Spleen (tissue), 11 donors: ENCODE measurements around the gene PAGE2. TPM values are rescaled to one million over a fixed set of nuclear protein-coding genes. Genes with fewer than 3 reads are reported as not detected.

ENCODE experiments used
- DNase-seq: peaks from one replicate; pipeline ENCODE4 v3.0.0-alpha.2; 2020
- H3K27ac ChIP-seq, 8 donors: fragments of 200-600 bp; sonication (generic) in 7 of 8; 1 replicate in 4 of 8; 2 replicates in 4 of 8; pipeline versions ENCODE4 v1.5.0 to v1.8.0; 2016 to 2021; ENCODE audit warnings: inconsistent platforms in 4 of 8, mild to moderate bottlenecking in 4 of 8, moderate library complexity in 1 of 8
- H3K27me3 ChIP-seq, 7 donors: fragments of 200-600 bp; sonication (generic) in 6 of 7; replicated peaks in 1 of 7; 1 replicate in 4 of 7; 2 replicates in 3 of 7; pipeline versions ENCODE4 v1.5.0 to v1.8.0; 2016 to 2021; ENCODE audit warnings: inconsistent platforms in 3 of 7, mild to moderate bottlenecking in 1 of 7
- H3K36me3 ChIP-seq, 6 donors: fragments of 200-600 bp; sonication (generic) in 5 of 6; 1 replicate in 4 of 6; 2 replicates in 2 of 6; pipeline versions ENCODE4 v1.5.0 to v1.8.0; 2016 to 2021; ENCODE audit warnings: inconsistent platforms in 2 of 6
- H3K4me1 ChIP-seq, 6 donors: fragments of 200-600 bp; sonication (generic) in 5 of 6; 1 replicate in 3 of 6; 2 replicates in 3 of 6; pipeline versions ENCODE4 v1.5.0 to v1.8.0; 2016 to 2021; ENCODE audit warnings: inconsistent platforms in 3 of 6
- H3K4me3 ChIP-seq, 8 donors: fragments of 200-600 bp; sonication (generic) in 7 of 8; 1 replicate in 4 of 8; 2 replicates in 4 of 8; pipeline versions ENCODE4 v1.5.0 to v1.8.0; 2016 to 2021; ENCODE audit warnings: inconsistent platforms in 4 of 8, mild to moderate bottlenecking in 4 of 8, moderate library complexity in 2 of 8
- H3K9me3 ChIP-seq, 8 donors: fragments of 200-600 bp; sonication (generic) in 7 of 8; 1 replicate in 4 of 8; 2 replicates in 4 of 8; pipeline versions ENCODE4 v1.5.0 to v1.8.0; 2016 to 2021; ENCODE audit warnings: inconsistent platforms in 4 of 8
- CTCF ChIP-seq, 11 experiments: fragments of 200-600 bp in 7 of 11; fragments of 450-650 bp in 4 of 11; sonication (generic) in 4 of 11; IDR thresholded peaks in 8 of 11; conservative IDR thresholded peaks in 3 of 11; 1 replicate in 7 of 11; 2 replicates in 4 of 11; pipeline versions ENCODE4 v1.4.0 to v1.8.0; 2016 to 2021; ENCODE audit warnings: antibody characterized with exemption in 11 of 11, inconsistent platforms in 4 of 11, mild to moderate bottlenecking in 1 of 11
- POLR2A ChIP-seq, 3 donors: fragments of 450-650 bp; IDR thresholded peaks; one replicate each; pipeline ENCODE4 v1.5.1; 2017; ENCODE audit warnings: antibody characterized with exemption in 3 of 3, mild to moderate bottlenecking in 1 of 3
- POLR2AphosphoS5 ChIP-seq, 3 donors: sonication (generic); formaldehyde crosslinking; IDR thresholded peaks; one replicate each; pipeline ENCODE4 v1.5.1; 2017; ENCODE audit warnings: antibody characterized with exemption in 3 of 3
- WGBS, 5 donors: extraction: QIAGEN DNeasy Blood & Tissue Kit in 3 of 5; methylation state at CpG; one replicate each; pipeline versions ENCODE4 v1.1.5 to v1.1.7; 2013 to 2018; 5-methylcytosine and 5-hydroxymethylcytosine counted together
- intact Hi-C: fragments of 100-400 bp; cut with DNase I; formaldehyde crosslinking; loops from one replicate; pipeline ENCODE4 v1.15.0; 2023; ENCODE audit warnings: low total_unique reads
- polyA plus RNA-seq, 3 donors: library from polyadenylated mRNA; stranded (reverse); fragments of 200-250 nt; gene quantifications; one replicate each; pipeline ENCODE4 v1.2.1, GENCODE V29; 2013
- total RNA-seq, 7 donors: library from RNA; depleted of rRNA in 3 of 7; stranded (reverse); fragments of >200 nt in 3 of 7; fragmentation: NEBNext Ultra II Directional in 4 of 7; extraction: Animal tissue kit (Norgen Biotek cat#: 25700) in 4 of 7; gene quantifications; one replicate each; pipeline versions ENCODE4 v1.1.0 to v1.2.1, GENCODE V29; 2016 to 2021
- donor health status: healthy with polysubstance abuse.
- donor health status: DM: no; HTN: no; CAD: no; lungs with moderate emphysema.
- donor health status: DM: no; HTN: no; CAD: no.
- donor health status: Bipolar disorder and iron deficiency.
- donor health status: healthy.
- donor health status: DM: no; HTN: no; CAD: no.
- donor health status: DM: yes; HTN: yes; CAD: no.

Gene PAGE2
- total and polyA plus RNA-seq, 10 donors = 0.15 to 0.39 (median 0.35) TPM; not detected in 7

- no peak within 1 kb of the TSS for H3K4me3 ChIP-seq
- WGBS, 5 donors = 83 to 93% (median 91%) methylated on average over 17 to 36 of the region's 36 CpGs
- no peak within 1 kb of the TSS for H3K27ac ChIP-seq
- H3K4me1 ChIP-seq = no peaks in the 10 kb centered on the region
- intact Hi-C loops = no loop called here
- no peaks in the 10 kb centered on the region for H3K9me3 ChIP-seq
- no peak for DNase-seq
- peaks cover 0 to 4% (median 0%) of the 10 kb centered on the region in 7 donors for H3K27me3 ChIP-seq
- H3K36me3 ChIP-seq = no peaks in the 10 kb centered on the region
- no peak for TF ChIP-seq CTCF (IDR thresholded peaks at IDR 0.05 in 8 of 11, conservative IDR thresholded peaks at IDR 0.05 in 3 of 11)
- TF ChIP-seq POLR2A (IDR thresholded peaks at IDR 0.05) = no peak
- no peak for TF ChIP-seq POLR2AphosphoS5 (IDR thresholded peaks at IDR 0.05)
These were observed 13.9 kb upstream of the PAGE2 start, which contains the start of gene PAGE2B for GRCh38 chrX:55074851-55075467. PAGE2B (plus strand) TSS chrX:55075030; CDS start chrX:55076042, 1,012 bp downstream.

- WGBS, 5 donors = 39 to 68% (median 53%) methylated on average over 2 of the region's 2 CpGs
- Histone ChIP-seq H3K4me3 (no peak overlapping the region), H3K27me3 (peaks cover 0 to 6% (median 0%) of the 10 kb centered on the region in 7 donors), H3K36me3 (no peaks in the 10 kb centered on the region), H3K9me3 (no peaks in the 10 kb centered on the region), H3K4me1 (no peaks in the 10 kb centered on the region), H3K27ac (no peak overlapping the region)
- no peak for TF ChIP-seq POLR2A (IDR thresholded peaks at IDR 0.05)
- TF ChIP-seq CTCF (IDR thresholded peaks at IDR 0.05 in 8 of 11, conservative IDR thresholded peaks at IDR 0.05 in 3 of 11) = no peak
- DNase-seq = no peak
- intact Hi-C loops = no loop called here
These were observed 9.9 kb downstream of the PAGE2 start for GRCh38 chrX:55098691-55099090.

- intact Hi-C loops = no loop called here
- no peak for DNase-seq
- no peak for TF ChIP-seq POLR2AphosphoS5 (IDR thresholded peaks at IDR 0.05)
- no peak for TF ChIP-seq CTCF (IDR thresholded peaks at IDR 0.05 in 8 of 11, conservative IDR thresholded peaks at IDR 0.05 in 3 of 11)
- TF ChIP-seq POLR2A (IDR thresholded peaks at IDR 0.05) = no peak
- WGBS, 5 donors = 47 to 83% (median 63%) methylated on average over 1 of the region's 1 CpG
- H3K4me1 ChIP-seq = no peaks in the 10 kb centered on the region
- no peak overlapping the region for H3K27ac ChIP-seq
- H3K27me3 ChIP-seq = peaks cover 0 to 6% (median 0%) of the 10 kb centered on the region in 7 donors
- peaks cover 0 to 2% (median 0%) of the 10 kb centered on the region in 8 donors for H3K9me3 ChIP-seq
- H3K4me3 ChIP-seq = no peak overlapping the region
- H3K36me3 ChIP-seq = no peaks in the 10 kb centered on the region
These were observed 10.3 kb downstream of the PAGE2 start for GRCh38 chrX:55099162-55099561.

GRCh38 chrX:55102754-55103153 is 13.9 kb downstream of the PAGE2 start:
- intact Hi-C loops = no loop called here
- 60 to 82% (median 65%) methylated on average over 3 of the region's 3 CpGs for WGBS, 5 donors

More at GRCh38 chrX:55102754-55103153, 13.9 kb downstream of the PAGE2 start:
- Histone ChIP-seq H3K27ac (no peak overlapping the region), H3K36me3 (no peaks in the 10 kb centered on the region), H3K27me3 (peaks cover 0 to 6% (median 0%) of the 10 kb centered on the region in 7 donors), H3K4me3 (no peak overlapping the region), H3K4me1 (no peaks in the 10 kb centered on the region), H3K9me3 (peaks cover 0 to 3% (median 0%) of the 10 kb centered on the region in 8 donors)
- DNase-seq = no peak
- no peak for TF ChIP-seq CTCF (IDR thresholded peaks at IDR 0.05 in 8 of 11, conservative IDR thresholded peaks at IDR 0.05 in 3 of 11)
- TF ChIP-seq POLR2A (IDR thresholded peaks at IDR 0.05) = no peak
- TF ChIP-seq POLR2AphosphoS5 (IDR thresholded peaks at IDR 0.05) = no peak
